Activated CD8-positive, alpha-beta memory T cell treated with anti-CD3 and anti-CD28 coated beads, Interleukin-2, amount 50 U/mL, for 48 hours (primary cell): ENCODE data around the gene FAM24A.
A peak's percentile ranks its signal among the peaks of the same experiment; 100 is the strongest.

Experiments used
- DNase-seq: peaks from one replicate; pipeline ENCODE4 v3.0.0-alpha.2; 2020

The FAM24A gene

DNA sequence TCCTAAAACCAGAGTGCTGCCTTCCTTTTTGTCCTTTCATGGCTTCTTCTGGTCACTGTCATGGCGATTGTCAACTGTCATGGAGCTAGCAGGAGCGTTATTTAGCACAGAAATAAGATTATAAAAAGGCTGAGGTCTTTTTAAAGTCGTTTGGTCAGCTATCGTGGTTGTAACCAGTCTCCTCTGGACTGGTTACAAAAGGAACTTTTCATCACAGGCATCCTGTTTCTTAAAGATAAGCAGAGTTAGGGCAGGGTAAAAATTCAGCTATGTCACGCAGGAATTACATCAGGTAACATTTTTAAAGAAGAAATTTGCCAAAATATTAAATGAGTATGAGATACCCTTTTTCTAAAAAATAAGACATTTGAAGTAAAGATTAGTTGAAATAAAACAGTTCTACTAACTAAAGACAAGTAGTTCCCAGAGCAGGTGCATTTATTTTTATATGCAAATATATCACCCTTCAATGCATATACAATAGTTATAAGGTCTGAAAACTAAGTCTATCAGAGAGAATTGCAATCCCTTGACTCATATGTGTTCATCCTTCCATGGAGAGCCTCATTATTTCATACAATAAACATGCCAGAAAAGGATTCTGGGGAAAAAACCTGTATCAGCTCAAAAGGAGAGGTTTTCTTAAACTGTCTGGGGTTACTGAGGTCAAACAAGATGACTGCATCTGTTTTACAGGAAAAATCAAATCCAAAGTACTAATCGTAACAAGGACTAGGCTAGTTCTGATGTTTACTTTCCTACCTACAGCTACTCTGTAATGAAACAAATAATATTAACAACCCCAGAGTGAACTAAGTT, 20.9 kb downstream of the FAM24A start:
- no peak for DNase-seq

- DNase-seq: no peak
Measured at GRCh38 chr10:122939133-122939855, 28.9 kb downstream of the FAM24A start.

DNA sequence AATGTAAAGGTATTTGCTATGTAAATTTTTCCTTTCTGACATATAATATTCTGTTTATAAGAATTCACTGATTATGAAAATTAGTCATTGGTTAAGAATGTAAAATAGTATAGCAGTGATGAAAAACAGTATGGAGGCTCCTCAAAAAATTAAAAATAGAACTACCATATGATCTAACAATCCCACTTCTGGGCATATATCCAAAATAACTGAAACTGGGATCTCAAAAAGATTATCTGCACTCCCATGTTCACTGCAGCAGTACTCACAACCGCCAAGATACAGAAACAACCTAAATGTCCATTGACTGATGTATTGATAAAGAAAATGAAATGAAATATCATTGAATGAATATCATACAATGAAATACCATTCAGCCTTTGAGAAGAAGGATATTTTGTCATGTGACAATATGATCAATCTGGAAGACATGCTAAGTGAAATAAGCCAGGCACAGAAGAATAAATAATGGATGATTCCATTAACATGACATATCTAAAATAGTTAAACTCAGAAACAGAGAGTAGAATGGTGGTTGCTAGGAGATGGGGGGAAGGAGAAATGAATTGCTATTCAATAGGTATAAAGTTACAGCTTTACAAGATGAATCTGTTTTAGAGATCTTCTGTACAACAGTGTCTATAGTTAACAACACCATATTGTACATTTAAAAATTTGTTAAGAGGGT, 29.6 kb downstream of the FAM24A start:
- no peak for DNase-seq

DNA sequence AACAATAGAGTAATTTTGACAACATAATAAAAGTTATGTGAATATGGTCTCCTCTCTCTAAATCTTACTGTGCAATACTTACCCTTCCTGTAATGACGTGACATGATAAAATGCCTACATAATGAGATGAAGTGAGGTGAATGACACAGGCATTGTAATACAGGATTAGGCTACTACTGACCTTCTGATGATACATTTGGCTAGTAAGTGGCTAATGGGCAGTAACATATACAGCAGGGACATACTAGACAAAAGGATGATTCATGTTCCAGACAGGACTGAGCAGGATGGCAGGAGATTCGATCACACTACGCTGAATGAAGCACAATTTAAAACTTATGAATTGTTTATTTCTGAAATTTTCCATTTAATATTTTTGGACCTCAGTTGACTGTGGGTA, 38.9 kb downstream of the FAM24A start:
- DNase-seq: no peak

DNA sequence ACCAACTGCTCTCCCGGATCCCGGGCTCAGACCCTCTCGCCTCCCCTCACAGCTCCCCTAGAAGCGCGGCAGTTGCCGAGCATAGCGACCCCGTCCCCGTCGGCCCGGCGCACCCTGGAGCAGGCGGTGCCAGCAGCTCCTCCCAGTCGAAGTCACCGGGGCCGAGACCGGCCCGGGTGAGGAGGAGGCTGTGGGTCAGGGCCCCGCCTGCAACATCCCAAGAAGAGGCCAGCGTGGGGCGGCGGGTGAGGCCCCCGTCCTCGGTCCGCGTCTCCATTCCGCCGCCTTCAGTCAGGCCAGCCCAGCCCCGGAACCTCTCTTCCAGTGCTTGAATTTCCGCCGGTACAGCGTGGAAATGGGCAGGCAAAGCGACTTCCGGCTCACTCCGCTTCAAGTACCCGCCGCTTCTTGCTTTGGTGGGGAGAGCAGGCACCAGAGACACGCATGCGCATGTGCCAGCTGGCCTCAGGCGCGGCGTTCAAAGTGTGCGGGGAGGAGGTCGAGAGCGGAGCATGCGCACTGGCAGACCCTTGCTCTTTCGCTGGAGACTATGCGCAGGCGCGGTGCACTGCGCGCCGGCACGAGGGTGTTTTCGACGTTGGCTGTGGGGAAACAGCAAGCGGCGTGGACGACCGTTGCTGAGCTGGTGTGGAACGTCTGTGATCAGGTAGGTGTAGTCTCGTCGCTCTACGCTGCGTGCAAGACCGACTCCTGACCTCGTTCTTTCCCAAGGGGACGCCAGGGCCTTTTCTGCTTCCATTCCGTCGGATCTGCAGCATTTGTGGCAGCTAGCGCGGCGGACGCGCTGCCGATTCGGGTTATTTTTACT, 43.7 kb downstream of the FAM24A start, which contains the start of gene C10orf88:
TSS of gene C10orf88 (minus strand) at position 326 of the 829 bp plus-strand sequence. CDS start at position 277, 49 bp downstream.
- peak; percentile 97 for DNase-seq

GRCh38 chr10:122954731-122955050, 44.3 kb downstream of the FAM24A start:
- DNase-seq: no peak

DNA sequence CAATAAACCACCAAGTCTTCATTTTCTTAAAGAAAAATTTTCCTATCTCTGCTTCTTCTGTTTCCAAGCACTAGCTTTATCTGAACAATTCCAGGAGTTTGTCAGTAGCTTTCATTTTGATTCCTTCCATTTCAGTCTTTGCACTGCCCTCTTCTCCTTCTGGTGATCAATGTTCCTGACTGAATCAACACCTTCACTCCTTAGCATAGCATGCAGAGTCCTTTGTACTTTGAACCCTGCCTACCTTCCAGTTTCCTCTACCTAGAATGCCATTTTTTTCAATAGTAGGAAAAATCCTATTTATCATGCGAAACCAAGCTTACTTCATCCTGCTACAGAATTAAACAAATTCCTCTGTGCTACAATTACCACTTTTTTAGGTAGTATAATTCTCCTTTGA, 45.5 kb downstream of the FAM24A start:
- no peak for DNase-seq

DNA sequence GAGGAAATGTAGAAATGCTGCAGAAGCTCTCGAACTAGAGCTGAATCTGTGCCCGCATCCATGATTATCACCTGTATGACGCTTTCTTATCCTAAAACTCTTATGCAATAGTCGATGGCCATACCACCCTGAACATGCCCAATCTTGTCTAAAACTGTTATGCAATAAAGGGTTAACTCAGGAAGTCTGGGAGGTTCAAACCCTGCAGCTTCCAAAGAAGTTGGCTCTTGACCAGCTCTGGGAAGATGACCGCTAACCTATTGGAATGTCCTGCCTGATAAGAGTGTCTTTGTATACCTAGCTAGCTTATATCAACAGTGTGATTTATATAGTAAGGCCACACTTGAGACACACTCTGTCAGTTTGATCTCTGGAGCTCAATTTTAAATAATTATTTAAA, 47.1 kb downstream of the FAM24A start:
- DNase-seq: no peak

DNA sequence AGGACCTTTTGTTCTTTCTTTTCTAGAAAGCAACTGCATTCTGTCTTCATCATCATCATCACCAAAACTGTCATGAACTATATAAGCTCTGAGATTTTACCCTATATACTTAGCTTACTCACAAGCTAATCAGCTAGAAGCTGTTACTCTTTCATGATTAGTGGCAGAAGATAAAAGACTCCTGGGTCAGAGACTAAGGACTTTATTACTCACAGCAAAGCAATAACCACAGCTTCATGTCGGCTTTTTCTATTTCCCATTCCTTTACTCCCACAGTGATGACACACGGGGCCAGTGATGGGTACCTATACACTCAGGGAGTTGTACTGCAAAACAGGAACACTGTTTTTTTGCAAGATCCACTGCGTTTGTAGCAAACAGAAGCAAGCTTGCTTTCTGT, 52.0 kb downstream of the FAM24A start:
- no peak for DNase-seq
